Hepatocyte (in vitro differentiated cells): Measurements from ENCODE around the gene SSPN. TPM values are rescaled to one million over a fixed set of nuclear protein-coding genes. Genes with fewer than 3 reads are reported as not detected.

Experiments
- DNase-seq: peaks from one replicate; pipeline ENCODE4 v3.0.0-alpha.2; 2016; ENCODE audit warnings: low spot score
- H2AFZ ChIP-seq: fragments of 200-600 bp; sonication (generic); 2 replicates; pipeline ENCODE4 v1.6.0; 2016; ENCODE audit warnings: antibody characterized with exemption, mild to moderate bottlenecking
- H3K27ac ChIP-seq: fragments of 200-600 bp; sonication (generic); 2 replicates; pipeline ENCODE4 v1.5.1; 2016; ENCODE audit warnings: mild to moderate bottlenecking
- H3K27me3 ChIP-seq: fragments of 200-600 bp; sonication (generic); 2 replicates; pipeline ENCODE4 v1.6.1; 2016
- H3K36me3 ChIP-seq: fragments of 200-600 bp; sonication (generic); replicated peaks from 2 replicates; pipeline ENCODE4 v1.5.1; 2016; ENCODE audit warnings: low read depth; ENCODE audit not compliant: insufficient read depth
- H3K4me1 ChIP-seq: fragments of 200-600 bp; sonication (generic); 2 replicates; pipeline ENCODE4 v1.5.1; 2016; ENCODE audit warnings: mild to moderate bottlenecking, moderate library complexity; ENCODE audit not compliant: insufficient read depth
- H3K4me2 ChIP-seq: fragments of 200-600 bp; sonication (generic); 2 replicates; pipeline ENCODE4 v1.6.0; 2016
- H3K4me3 ChIP-seq: fragments of 200-600 bp; sonication (generic); 2 replicates; pipeline ENCODE4 v1.5.1; 2016; ENCODE audit warnings: mild to moderate bottlenecking
- H3K79me2 ChIP-seq: fragments of 200-600 bp; sonication (generic); 2 replicates; pipeline ENCODE4 v1.6.0; 2017; ENCODE audit warnings: mild to moderate bottlenecking
- H3K9me2 ChIP-seq: fragments of 200-600 bp; sonication (generic); replicated peaks from 2 replicates; pipeline ENCODE4 v1.6.0; 2017; ENCODE audit warnings: mild to moderate bottlenecking; ENCODE audit not compliant: insufficient read depth
- H3K9me3 ChIP-seq: fragments of 200-600 bp; sonication (generic); 2 replicates; pipeline ENCODE4 v1.5.1; 2016; ENCODE audit warnings: low read depth, mild to moderate bottlenecking
- H4K20me1 ChIP-seq: fragments of 200-600 bp; sonication (generic); 2 replicates; pipeline ENCODE4 v1.6.0; 2016; ENCODE audit warnings: mild to moderate bottlenecking; ENCODE audit not compliant: insufficient read depth, poor library complexity, severe bottlenecking
- EZH2 ChIP-seq: fragments of 200-600 bp; sonication (generic); IDR thresholded peaks from 2 replicates; pipeline ENCODE4 v1.6.1; 2016; ENCODE audit warnings: antibody characterized with exemption, mild to moderate bottlenecking, borderline replicate concordance
- EZH2phosphoT487 ChIP-seq: fragments of 200-600 bp; sonication (generic); IDR thresholded peaks from one replicate; pipeline ENCODE4 v1.6.1; 2018; ENCODE audit warnings: antibody characterized with exemption, mild to moderate bottlenecking, low read depth, moderate library complexity; ENCODE audit not compliant: unreplicated experiment, severe bottlenecking
- WGBS: methylation state at CpG from one replicate; pipeline ENCODE4 v1.1.6; 2016; ENCODE audit warnings: low lambda C conversion rate; ENCODE audit errors: missing lambda C conversion rate; 5-methylcytosine and 5-hydroxymethylcytosine counted together
- polyA plus RNA-seq: library from polyadenylated mRNA; unstranded; fragments of >200 nt; fragmentation: Nextera tagmentation; extraction: Ambion mirVana; gene quantifications from 2 replicates; pipeline ENCODE4 v1.2.1, GENCODE V29; 2016
- total RNA-seq: library from RNA; depleted of rRNA; stranded (reverse); fragments of >200 nt; gene quantifications from 2 replicates; pipeline ENCODE4 v1.2.3, GENCODE V29; 2014
- TF ChIP-seq, protein P1 (sequence below): fragments of 200-600 bp; sonication (generic); IDR thresholded peaks from 2 replicates; pipeline ENCODE4 v1.5.1; 2016; ENCODE audit warnings: antibody characterized with exemption, mild to moderate bottlenecking; ENCODE audit not compliant: poor library complexity

SSPN gene
- total and polyA plus RNA-seq, 2 experiments from 2014 or later: 1.7 to 12.5 TPM

- TF ChIP-seq, protein P1, sequence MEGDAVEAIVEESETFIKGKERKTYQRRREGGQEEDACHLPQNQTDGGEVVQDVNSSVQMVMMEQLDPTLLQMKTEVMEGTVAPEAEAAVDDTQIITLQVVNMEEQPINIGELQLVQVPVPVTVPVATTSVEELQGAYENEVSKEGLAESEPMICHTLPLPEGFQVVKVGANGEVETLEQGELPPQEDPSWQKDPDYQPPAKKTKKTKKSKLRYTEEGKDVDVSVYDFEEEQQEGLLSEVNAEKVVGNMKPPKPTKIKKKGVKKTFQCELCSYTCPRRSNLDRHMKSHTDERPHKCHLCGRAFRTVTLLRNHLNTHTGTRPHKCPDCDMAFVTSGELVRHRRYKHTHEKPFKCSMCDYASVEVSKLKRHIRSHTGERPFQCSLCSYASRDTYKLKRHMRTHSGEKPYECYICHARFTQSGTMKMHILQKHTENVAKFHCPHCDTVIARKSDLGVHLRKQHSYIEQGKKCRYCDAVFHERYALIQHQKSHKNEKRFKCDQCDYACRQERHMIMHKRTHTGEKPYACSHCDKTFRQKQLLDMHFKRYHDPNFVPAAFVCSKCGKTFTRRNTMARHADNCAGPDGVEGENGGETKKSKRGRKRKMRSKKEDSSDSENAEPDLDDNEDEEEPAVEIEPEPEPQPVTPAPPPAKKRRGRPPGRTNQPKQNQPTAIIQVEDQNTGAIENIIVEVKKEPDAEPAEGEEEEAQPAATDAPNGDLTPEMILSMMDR: no peak
- no peak for TF ChIP-seq EZH2phosphoT487
- no peak for TF ChIP-seq EZH2
- no peak overlapping the region for H3K4me2 ChIP-seq
Observed at GRCh38 chr12:26188641-26189040, 6.7 kb upstream of the SSPN start.

GRCh38 chr12:26192142-26192541 is 3.2 kb upstream of the SSPN start:
- TF ChIP-seq, protein P1: no peak
- TF ChIP-seq EZH2phosphoT487 (no peak), EZH2 (no peak)
- Histone ChIP-seq H3K27me3 (peaks cover 2% of the 10 kb centered on the region), H3K27ac (no peak overlapping the region), H3K9me3 (no peaks in the 10 kb centered on the region), H2AFZ (no peak overlapping the region), H3K4me1 (peaks cover 5% of the 10 kb centered on the region), H4K20me1 (no peaks in the 10 kb centered on the region), H3K4me3 (no peak overlapping the region), H3K79me2 (no peaks in the 10 kb centered on the region), H3K9me2 (no peaks in the 10 kb centered on the region), H3K4me2 (no peak overlapping the region), H3K36me3 (no peaks in the 10 kb centered on the region)
- 90% methylated on average over 3 of the region's 3 CpGs for WGBS
- no peak for DNase-seq

More at GRCh38 chr12:26188641-26189040, 6.7 kb upstream of the SSPN start:
- no peaks in the 10 kb centered on the region for H3K9me3 ChIP-seq
- 95% methylated on average over 2 of the region's 2 CpGs for WGBS
- DNase-seq: no peak
- H3K9me2 ChIP-seq: no peaks in the 10 kb centered on the region
- no peaks in the 10 kb centered on the region for H3K4me1 ChIP-seq
- no peaks in the 10 kb centered on the region for H3K27me3 ChIP-seq
- no peaks in the 10 kb centered on the region for H4K20me1 ChIP-seq
- H3K4me3 ChIP-seq: no peak overlapping the region
- H2AFZ ChIP-seq: no peak overlapping the region
- no peak overlapping the region for H3K27ac ChIP-seq
- no peaks in the 10 kb centered on the region for H3K36me3 ChIP-seq
- no peaks in the 10 kb centered on the region for H3K79me2 ChIP-seq

DNA sequence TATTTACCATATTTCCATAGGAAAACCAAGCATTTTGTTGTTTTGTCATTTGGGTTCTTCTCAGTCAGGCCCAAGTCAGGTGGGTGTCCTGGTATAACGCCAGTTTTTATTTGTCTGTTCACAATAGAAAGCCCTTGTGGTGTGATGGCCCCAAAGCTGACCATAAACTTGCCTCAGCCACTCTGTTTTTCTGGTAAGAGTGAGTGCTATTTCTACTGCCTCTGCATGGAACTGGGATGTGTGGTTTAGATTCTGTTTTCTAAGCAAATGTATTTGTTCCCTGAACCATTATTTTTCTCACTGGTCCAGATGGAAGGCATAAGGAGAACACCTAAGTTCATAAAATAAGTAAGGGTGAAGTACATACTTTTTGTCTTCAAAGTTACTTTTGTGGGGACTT is 1.8 kb upstream of the SSPN start:
- no peak for DNase-seq
- H3K9me3 ChIP-seq: no peaks in the 10 kb centered on the region
- no peaks in the 10 kb centered on the region for H3K36me3 ChIP-seq
- 80% methylated on average over 1 of the region's 1 CpG for WGBS
- no peak overlapping the region for H3K4me3 ChIP-seq
- H3K4me2 ChIP-seq: no peak overlapping the region
- peaks cover 5% of the 10 kb centered on the region for H3K4me1 ChIP-seq
- no peaks in the 10 kb centered on the region for H3K9me2 ChIP-seq
- H2AFZ ChIP-seq: no peak overlapping the region
- peaks cover 2% of the 10 kb centered on the region for H3K27me3 ChIP-seq
- no peaks in the 10 kb centered on the region for H3K79me2 ChIP-seq
- TF ChIP-seq EZH2 (no peak), EZH2phosphoT487 (no peak)
- TF ChIP-seq, protein P1: no peak
- H3K27ac ChIP-seq: no peak overlapping the region
- H4K20me1 ChIP-seq: no peaks in the 10 kb centered on the region
